Measurements from ENCODE around the gene NDUFB7.

The NDUFB7 gene

DNA sequence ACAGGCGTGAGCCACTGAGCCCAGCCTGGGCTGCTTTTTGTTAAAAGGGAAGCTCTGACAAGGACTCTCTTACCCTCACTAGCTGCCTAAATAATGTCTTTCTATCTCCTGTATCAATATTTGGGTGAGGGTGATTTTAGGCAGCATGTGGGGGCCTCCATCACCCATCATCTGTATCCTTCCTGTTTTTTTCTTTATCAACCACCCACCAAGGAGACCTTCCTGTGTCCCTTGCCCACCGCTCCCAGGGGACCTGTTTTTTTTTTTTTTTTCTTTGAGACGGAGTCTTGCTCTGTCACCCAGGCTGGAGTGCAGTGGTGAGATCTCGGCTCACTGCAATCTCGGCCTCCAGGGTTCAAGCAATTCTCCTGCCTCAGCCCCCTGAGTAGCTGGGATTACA lies 5.4 kb upstream of the NDUFB7 start:
- no peak for TF ChIP-seq TAF1 (IDR thresholded peaks at IDR 0.05; ENCODE audit: borderline replicate concordance, insufficient read depth, low read length)
- no peak for TF ChIP-seq POLR2AphosphoS5 (IDR thresholded peaks at IDR 0.05; ENCODE audit: low read depth, low read length)
- TF ChIP-seq SIN3A (IDR thresholded peaks at IDR 0.05; ENCODE audit: borderline replicate concordance, insufficient read depth, low read length): no peak
- TF ChIP-seq FOXP2 (optimal IDR thresholded peaks at IDR 0.05; ENCODE audit: borderline replicate concordance, extremely low read depth, extremely low read length, insufficient read depth): no peak
- TF ChIP-seq, protein P1, sequence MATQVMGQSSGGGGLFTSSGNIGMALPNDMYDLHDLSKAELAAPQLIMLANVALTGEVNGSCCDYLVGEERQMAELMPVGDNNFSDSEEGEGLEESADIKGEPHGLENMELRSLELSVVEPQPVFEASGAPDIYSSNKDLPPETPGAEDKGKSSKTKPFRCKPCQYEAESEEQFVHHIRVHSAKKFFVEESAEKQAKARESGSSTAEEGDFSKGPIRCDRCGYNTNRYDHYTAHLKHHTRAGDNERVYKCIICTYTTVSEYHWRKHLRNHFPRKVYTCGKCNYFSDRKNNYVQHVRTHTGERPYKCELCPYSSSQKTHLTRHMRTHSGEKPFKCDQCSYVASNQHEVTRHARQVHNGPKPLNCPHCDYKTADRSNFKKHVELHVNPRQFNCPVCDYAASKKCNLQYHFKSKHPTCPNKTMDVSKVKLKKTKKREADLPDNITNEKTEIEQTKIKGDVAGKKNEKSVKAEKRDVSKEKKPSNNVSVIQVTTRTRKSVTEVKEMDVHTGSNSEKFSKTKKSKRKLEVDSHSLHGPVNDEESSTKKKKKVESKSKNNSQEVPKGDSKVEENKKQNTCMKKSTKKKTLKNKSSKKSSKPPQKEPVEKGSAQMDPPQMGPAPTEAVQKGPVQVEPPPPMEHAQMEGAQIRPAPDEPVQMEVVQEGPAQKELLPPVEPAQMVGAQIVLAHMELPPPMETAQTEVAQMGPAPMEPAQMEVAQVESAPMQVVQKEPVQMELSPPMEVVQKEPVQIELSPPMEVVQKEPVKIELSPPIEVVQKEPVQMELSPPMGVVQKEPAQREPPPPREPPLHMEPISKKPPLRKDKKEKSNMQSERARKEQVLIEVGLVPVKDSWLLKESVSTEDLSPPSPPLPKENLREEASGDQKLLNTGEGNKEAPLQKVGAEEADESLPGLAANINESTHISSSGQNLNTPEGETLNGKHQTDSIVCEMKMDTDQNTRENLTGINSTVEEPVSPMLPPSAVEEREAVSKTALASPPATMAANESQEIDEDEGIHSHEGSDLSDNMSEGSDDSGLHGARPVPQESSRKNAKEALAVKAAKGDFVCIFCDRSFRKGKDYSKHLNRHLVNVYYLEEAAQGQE (IDR thresholded peaks at IDR 0.05; ENCODE audit: insufficient read depth in 1 of 2, low read depth in 2 of 2, low read length in 2 of 2): no peak

DNA sequence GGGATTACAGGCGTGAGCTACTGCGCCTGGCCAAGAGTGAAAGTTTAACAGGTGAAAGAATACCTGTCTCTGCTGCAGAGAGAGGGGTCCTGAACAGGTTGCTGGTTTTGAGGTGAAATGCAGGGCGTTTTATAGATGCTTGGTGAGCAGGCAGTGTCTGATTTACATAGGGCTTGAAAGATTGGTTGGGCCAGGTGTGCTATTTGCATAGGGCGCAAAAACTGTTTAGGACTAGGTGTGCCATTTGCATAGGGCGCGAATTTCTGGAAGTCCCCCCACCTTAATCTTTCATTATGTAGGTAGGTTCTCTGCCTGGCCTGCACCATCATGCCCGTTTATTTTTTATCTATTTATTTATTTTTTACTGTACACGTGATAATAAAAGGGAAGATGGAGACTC lies 4.5 kb upstream of the NDUFB7 start:
- TF ChIP-seq SIN3A (IDR thresholded peaks at IDR 0.05; ENCODE audit: borderline replicate concordance, insufficient read depth, low read length): no peak
- no peak for TF ChIP-seq FOXP2 (optimal IDR thresholded peaks at IDR 0.05; ENCODE audit: borderline replicate concordance, extremely low read depth, extremely low read length, insufficient read depth)
- TF ChIP-seq POLR2AphosphoS5 (IDR thresholded peaks at IDR 0.05; ENCODE audit: low read depth, low read length): no peak
- no peak for TF ChIP-seq TAF1 (IDR thresholded peaks at IDR 0.05; ENCODE audit: borderline replicate concordance, insufficient read depth, low read length)
- TF ChIP-seq, protein P1 (IDR thresholded peaks at IDR 0.05; ENCODE audit: insufficient read depth in 1 of 2, low read depth in 2 of 2, low read length in 2 of 2): no peak

DNA sequence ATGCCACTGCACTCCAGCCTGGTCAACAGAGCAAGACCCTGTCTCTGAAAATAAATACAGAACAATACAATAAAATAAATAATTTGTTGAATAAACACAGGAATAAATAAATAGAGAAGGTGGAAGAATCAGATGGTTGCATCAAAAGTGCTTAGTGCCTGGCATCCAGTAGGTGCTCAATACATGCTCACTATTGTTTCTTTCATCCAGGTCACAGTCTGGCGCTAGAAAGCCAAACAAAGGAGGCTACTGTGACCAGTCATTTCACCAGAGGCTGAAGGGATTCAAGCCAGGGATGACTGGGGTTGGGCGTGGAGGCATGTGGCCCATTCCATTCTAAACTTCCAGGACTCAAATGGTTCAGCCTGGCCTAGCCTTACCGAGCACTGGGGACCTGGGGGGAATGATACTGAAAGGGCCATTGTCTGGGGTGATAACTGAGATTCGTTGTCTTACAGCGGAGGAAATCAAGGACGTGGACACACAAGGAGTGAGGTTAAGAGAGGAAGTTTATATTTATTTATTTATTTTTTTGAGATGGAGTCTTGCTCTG lies 3.6 kb upstream of the NDUFB7 start:
- TF ChIP-seq FOXP2 (optimal IDR thresholded peaks at IDR 0.05; ENCODE audit: borderline replicate concordance, extremely low read depth, extremely low read length, insufficient read depth) (no peak), TAF1 (IDR thresholded peaks at IDR 0.05; ENCODE audit: borderline replicate concordance, insufficient read depth, low read length) (no peak), SIN3A (IDR thresholded peaks at IDR 0.05; ENCODE audit: borderline replicate concordance, insufficient read depth, low read length) (no peak)

- TF ChIP-seq SIN3A (IDR thresholded peaks at IDR 0.05; ENCODE audit: borderline replicate concordance, insufficient read depth, low read length) (no peak), POLR2AphosphoS5 (IDR thresholded peaks at IDR 0.05; ENCODE audit: low read depth, low read length) (no peak), TAF1 (IDR thresholded peaks at IDR 0.05; ENCODE audit: borderline replicate concordance, insufficient read depth, low read length) (no peak), FOXP2 (optimal IDR thresholded peaks at IDR 0.05; ENCODE audit: borderline replicate concordance, extremely low read depth, extremely low read length, insufficient read depth) (no peak)
- TF ChIP-seq, protein P1 (IDR thresholded peaks at IDR 0.05; ENCODE audit: insufficient read depth in 1 of 2, low read depth in 2 of 2, low read length in 2 of 2): no peak
Measured at GRCh38 chr19:14570864-14571527, 870 bp downstream of the NDUFB7 start.

DNA sequence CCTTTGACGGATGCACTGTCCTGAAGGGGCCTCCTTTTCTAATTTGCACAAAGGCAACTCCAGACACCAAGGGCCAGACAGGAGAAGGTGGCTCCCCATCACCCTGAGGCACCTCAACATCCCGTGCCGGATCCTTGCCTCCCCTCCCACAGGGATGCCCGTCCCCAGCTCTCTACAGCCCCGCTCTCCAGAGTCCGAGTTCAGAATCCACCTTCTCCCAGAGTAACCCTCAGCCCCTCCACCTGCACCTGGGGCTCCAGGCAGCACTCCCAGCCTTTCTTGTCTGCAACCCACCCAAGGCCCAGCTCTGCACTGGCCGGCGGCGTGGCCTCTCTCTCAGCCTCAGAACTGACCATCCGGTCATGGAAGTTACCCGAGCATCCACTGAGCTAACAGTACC lies 4.8 kb downstream of the NDUFB7 start:
- TF ChIP-seq SIN3A (IDR thresholded peaks at IDR 0.05; ENCODE audit: borderline replicate concordance, insufficient read depth, low read length) (no peak), POLR2AphosphoS5 (IDR thresholded peaks at IDR 0.05; ENCODE audit: low read depth, low read length) (no peak), FOXP2 (optimal IDR thresholded peaks at IDR 0.05; ENCODE audit: borderline replicate concordance, extremely low read depth, extremely low read length, insufficient read depth) (no peak)
- TF ChIP-seq, protein P1 (IDR thresholded peaks at IDR 0.05; ENCODE audit: insufficient read depth in 1 of 2, low read depth in 2 of 2, low read length in 2 of 2): no peak

Measured in PFSK-1 (cell line).